Ureter (tissue), 1 donor: ENCODE measurements around the gene ZNF827. TPM values are rescaled to one million over a fixed set of nuclear protein-coding genes. Genes with fewer than 3 reads are reported as not detected.

ENCODE experiments used
- DNase-seq: peaks from one replicate; pipeline ENCODE4 v3.0.0-alpha.2; 2020; ENCODE audit warnings: low spot score
- total RNA-seq: library from RNA; stranded (reverse); gene quantifications from one replicate; pipeline ENCODE4 v1.2.4, GENCODE V29; 2023
- donor health status: DM: yes; HTN: yes; CAD: no.

The ZNF827 gene
- total RNA-seq, 1 donor from 2014 or later: 59.4 TPM

DNA sequence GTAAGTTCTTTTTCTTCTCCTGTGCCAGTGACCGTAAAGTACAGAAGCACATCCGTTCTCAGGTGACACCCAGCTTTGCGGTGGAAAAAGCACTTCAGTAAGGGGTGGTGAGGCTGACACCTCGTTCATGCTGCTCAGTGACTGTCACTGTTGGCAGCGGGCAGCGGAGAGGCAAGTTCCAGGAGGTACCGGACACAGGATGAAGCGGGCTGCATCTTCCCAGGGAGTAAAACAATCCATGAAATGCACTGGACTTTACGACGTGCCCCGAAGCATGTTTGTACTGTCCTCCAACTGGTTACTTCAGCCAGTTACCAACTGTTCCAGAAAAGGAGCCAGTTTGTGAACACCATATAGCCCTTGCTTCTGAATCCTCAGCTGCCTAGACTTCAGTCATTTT is 110.7 kb downstream of the ZNF827 start:
- no peak for DNase-seq

DNA sequence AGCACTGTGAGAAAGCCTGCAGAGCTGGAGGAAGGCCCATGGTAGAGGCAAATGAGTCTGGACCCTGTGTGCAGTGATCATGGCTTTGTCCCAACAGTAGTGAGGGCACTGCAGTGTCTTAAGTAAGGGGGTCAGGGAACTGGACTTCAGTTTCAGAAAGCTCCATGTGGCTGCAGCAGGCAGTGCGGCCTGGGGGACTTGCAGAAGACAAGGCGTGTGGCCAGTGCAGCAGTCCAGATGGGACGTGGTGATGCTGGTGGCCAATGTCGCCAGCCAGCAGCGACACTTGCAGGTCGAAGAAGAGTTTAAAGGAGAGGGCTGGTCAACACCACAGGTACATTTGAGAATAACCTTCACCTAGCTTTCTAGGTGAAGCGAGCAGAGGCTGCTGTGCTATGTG is 113.4 kb downstream of the ZNF827 start:
- DNase-seq: no peak

DNA sequence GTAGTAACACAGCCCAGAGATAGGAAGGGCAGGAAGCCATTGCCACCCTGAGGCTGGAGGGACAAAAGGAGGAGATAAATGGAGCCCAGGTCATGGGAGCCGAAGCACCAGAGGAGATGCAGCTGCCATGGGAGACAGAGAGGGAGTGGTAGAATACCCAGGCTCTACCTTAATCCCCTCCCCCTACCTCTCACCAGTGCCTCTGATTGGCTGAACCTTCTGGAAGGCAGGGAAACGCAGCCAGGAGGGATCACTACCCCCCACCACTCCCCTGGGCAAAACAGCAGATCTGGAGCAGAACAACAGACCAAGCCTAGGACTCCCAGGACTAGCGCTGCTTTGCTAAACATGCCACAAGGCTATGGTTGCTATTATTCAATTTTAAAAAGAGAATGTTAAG is 114.2 kb downstream of the ZNF827 start:
- DNase-seq: no peak

DNA sequence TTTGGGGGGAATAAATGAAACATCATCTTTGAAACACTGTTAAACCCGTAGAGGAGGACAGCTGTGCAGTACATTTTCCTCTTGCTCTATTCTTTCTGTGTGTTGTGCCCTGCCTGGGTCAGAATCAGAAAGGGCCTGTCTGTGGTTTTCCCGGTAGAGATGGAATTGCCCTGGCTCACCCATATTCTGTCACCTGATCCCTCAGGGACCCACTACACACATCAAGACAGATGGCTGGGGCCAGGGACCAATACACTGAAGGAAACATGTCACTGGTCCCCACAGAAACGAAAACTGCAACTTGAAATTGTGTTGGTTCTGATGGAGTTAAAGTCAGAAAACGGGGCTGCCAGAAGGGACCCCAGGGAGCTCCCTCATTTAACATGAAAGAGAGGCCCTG is 114.9 kb downstream of the ZNF827 start:
- DNase-seq: no peak

DNA sequence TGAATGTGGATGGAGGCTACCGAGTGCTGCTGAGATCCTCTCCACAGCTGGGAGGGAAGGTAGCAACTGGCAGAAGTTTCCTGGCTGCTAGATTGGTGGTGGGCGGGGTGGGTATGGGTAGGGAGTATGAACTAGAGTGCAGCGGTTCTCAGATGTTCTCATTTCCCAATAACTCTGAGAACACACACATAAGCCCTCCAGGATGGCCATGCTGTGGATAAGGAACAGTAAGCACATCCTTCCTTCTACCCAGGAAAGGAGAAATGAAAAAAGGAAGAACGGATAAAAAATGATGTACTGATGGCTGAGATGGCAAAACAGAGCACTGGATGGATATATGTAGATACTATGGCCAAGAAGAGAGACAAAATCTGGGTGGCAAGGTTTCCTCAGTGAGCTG is 116.0 kb downstream of the ZNF827 start:
- DNase-seq: no peak

DNA sequence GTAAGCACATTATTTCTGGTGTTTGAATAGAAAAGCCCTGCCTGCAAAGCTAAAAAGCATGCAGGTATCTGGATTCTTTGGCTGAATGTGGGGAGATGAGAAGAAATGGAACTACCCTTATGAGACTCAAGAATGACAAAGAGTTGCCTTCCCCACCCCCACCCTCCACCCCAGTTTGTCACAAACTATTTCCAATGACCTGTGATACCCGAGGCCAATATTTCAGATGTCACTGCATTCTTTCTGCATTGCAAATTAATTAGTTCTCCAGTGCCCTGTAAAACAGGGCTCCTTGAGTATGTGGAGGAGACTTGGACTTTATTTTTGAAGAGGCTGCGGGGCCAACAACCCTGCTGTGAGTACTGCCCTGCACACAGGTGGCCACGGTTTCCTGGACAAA is 116.4 kb downstream of the ZNF827 start:
- DNase-seq: no peak

DNA sequence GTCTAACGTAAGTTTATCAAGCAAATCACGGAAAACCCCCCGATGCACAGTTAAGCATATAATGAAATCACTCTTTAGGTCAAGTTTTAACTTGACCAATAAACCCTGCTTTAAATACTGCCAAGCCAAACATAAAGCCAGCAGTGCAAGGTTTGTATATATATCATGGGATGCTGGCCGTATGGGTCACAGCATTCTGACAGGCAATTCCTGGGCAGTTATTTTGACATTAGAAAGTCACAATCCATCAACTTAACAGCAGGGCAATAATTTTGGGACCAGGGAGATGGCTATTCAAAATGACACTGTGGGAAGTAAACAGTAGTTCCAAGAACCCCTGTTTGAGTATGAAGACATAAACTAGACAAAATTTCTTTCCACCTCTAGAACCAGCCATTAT is 116.9 kb downstream of the ZNF827 start:
- no peak for DNase-seq

DNA sequence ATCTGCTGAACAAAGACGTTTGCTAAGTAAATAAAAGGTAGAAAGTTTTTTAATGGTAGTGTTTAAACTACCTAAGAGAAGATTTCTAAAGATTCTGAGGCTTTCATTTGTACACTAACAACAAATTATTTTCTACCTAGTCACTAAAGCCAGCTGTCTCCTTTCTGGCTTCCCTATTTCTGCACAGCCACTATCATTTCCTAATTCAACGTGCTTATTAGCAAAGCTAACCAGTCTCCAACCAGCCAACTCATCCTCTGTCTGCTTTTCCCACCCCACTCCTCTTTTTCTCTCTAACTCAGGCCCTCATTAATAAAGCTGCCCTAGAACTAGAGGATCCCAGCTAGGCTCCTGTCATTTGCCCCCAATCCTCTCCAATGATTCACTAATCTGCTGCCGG is 118.2 kb downstream of the ZNF827 start:
- DNase-seq: no peak

DNA sequence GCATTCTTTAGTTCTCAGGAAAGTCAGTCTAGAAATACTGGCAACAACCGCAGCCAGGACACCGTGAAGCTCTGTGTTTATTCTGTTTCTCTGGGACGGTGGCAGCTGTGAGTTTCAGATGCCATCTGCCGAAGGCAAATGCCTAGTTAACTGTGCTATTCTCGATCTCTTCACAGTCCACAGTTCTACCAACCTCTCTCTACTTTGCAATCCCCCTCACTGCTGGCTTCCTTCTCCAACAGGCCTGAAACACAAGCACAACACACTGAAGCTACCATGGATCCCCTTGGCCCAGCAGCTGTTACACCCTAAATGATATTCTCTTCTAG is 118.8 kb downstream of the ZNF827 start:
- no peak for DNase-seq

DNA sequence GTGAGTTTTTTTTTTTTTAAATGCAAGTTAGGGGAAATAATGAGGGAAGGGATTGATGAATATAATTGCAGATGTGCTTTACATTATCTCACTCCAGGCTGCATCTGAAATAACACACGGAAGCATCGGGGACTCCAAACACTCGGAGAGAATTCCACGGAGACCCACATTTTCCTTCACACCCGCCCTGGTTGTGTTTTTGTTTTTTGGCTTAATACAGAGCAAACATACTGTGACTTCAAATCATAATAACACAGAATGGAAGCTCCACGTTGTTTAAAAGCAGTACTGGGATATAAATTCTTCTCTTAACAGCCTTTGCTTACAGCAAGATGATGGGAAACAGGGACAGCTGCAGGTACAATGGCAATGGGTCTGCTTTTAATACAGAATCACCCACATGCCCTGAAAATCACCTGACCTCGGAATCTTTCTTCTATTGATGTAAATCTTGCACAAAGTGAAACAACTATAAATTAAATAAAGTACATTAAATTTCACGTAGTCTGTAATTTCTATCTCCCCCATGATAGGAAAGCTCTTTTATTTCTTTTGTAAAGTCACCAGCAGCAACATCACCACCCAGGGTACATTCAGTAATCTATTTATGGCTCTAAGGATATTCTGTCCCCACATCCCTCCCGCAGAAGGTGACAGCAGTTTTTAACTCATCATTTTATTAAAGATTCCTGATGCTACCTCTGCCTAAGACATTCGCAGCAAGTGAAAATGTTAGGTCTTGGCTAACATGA is 119.3 kb downstream of the ZNF827 start:
- DNase-seq: no peak

DNA sequence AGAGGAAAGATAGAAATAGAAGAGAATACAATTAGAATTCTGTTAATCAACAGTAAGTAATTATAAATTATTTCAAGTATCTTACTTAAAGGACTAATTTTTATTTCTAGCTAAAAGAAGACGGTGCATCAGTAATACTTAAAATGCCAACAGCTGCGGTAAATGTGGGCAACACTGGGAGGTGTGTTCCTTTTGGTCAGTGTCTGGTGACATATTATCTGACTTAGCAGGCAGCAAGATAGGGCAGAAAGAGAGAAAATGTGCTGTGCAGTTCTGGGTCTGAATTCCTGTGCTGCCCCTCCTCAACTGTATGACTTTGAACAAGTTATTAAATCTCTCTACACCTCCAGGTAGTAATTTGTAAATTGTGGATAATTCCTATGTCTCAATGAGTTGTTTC is 120.6 kb downstream of the ZNF827 start:
- no peak for DNase-seq

DNA sequence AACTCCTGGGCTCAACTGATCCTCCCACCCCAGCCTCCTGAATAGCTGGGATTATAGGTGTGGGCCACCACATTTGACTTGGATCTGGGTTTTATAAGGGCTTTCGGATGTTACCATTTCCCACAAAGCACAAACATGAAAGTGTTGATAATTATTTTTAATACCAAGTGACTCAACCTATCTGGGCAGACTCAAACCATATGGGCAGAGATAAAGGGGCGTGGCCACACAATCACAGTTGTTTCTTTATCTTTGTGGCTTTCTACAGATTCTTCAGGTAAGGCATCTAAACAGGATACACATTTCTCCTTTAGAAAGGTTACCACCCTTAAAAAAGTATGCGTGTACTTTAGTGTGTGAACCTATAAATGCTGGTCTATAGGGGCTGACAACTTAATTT is 122.5 kb downstream of the ZNF827 start:
- no peak for DNase-seq

DNA sequence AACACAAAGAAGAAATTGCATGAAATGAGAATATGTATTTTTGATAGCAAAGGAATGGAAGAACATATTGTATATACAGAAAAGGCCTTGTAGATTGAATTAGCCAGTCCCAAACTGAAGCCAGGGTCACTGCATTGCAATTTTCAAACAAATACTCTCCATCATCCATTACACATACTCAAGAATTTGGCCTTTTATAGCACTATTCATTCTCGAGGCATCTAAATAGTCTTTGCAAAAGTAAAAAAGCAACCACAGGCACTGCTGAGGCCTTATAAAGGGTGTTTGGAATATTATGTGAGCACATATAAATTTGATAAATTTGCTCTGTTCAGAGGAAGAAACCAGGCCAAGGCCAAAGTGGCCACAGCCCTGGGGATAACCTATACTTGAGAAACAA is 123.0 kb downstream of the ZNF827 start:
- DNase-seq: no peak

DNA sequence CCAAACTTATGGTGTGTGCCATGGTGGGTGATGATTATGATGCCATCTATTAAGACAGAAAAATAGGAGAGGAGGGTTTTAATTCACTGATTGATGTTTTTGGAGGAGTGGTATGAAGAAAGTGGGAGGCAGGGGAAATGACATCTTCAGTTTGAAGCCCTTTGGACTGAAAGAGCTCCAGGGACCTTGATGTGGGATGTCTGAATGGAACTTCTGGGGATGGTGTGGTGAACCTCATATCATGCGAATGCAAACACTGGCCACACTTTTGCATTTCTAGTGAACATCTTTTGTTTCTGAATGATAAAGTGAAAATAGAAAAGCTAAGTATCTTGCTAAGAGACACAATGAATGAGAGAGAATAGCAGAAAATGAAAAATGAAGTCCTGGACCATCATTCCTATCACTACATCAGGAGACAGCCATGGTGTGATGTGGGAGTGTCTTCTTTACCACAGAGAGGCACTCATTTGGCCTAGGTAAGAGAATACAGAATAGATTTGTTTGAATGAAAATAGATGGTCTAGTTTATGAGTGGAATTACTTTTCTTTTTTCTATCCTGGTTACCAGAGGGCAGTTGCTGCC is 123.5 kb downstream of the ZNF827 start:
- no peak for DNase-seq

DNA sequence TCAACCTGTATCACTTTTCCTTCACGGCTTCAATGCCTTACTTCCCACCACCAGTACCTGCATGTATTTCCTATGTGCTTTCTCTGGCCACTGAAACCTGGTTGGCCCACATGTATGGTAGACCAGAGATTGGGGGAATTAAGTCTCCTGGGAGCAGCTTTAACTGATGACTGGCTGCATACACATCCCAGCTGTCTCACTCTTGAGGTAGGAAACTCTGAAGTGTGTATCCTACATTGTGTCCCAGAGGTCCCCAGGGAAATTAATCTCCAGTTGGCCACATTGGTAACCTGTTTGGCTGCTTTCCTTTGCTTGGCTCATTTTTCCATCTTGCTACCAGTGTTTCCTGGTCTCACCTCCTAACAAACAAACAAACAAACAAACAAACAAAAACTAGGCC is 124.4 kb downstream of the ZNF827 start:
- DNase-seq: no peak

DNA sequence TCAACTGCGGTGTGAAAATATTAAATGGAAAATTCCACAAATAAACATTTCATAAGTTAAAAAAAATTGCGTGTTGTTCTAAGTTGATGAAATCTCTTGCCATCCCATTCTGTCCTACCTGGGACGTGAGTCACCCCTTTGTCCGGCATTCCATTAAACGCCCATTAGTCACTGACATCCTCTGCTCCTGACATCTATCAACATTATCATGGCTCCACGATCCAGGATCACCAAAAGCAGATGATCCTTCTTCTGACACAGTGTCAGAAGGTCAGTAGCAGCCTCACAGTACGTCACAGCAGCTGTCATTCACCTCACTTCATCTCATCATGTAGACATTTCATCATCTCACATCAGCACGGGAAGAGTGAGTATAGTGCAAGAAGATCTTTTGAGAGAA is 125.7 kb downstream of the ZNF827 start:
- DNase-seq: no peak

DNA sequence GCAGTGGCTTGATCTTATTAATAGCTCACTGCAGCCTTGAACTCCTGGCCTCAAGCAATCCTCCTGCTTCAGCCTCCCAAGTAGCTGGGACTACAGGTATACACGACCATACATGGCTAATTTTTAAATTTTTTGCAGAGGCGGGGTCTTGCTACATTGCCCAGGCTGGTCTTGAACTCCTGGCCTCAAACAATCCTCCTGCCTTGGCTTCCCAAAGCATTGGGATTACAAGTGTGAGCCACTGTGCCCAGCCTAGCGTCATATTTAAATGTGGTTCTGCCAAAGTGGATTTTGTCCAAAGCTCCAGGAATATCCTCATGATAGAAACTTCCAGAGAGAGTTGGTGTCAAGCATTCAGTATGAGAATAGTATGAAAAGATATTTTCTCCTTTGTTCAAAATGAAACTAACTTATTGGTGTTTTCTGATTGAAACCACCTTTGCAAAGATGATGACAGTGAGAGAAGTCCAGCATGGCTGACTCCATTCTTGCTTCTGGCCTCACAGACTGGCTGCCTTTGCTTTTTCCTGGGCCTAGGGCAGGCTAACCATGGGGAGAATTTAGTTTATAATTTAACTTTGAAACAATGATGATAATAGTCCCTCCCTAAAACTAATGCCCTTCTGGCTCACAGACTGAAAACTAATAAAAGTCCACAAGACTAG is 129.6 kb downstream of the ZNF827 start:
- no peak for DNase-seq

DNA sequence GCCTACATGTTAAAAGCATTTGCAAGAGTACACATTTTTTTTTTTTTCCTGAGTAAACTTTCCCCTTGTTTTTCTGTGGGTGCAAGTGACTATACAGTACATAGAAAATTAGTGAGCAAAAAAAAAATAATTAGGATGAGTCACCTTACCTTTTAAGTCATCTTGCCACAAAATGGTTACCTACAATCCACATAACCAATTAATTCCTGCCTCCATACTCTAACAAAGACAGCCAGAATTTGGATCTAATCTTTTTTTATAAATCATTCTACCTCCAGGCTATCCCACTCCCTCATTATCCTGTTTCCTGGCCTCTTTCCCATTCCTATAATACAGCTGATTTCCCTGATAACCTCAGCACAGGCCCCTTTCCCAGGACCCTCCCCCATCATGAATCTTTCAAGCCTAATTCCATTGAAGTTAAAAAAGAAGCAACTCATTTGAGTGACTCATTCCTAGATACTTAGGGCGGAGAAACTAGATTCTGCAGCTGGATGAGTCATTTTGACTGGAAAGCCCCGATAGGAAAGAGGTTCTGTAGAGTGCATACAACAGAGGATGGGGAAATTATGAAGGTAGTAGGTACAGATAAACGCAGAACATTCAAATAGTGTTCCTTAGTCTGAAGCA is 130.5 kb downstream of the ZNF827 start:
- DNase-seq: no peak

DNA sequence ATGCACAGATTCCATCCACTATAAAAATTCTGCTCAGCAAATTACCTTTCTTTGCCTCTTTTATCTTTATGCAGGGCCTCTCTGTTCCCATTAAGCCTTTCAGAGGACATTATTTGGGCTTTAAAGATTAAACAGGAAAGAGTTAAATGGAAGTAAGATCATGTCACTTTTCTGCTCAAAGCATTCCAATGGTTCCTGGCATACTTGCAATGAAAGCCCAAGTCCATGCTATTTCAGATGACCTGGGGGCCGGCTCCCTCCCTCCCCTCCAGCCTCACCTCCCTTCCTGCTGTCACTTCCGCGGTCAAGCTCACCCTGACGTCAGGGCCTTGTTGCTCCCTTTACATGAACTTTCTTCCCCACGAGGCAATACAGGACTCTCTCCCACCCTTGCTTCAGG is 133.1 kb downstream of the ZNF827 start:
- DNase-seq: no peak

DNA sequence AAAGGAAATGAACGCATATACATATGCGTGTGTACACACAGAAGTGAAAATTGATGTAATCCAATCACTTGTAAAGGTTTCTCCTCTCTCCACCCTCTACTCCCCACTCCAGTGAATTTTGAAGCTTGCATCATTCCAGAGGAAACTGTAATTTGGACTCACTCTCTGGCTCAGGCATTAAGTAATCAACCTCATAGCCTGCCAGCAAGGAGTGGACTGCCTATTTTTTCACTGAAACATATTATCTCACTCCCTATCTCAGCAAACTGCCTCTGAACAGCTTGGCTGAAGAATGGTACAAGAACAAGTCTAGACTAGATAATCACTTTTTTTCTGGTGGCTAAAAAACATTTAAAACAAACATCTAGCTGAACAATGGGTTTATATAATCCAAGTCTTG is 134.5 kb downstream of the ZNF827 start:
- peak; percentile 54 for DNase-seq

DNA sequence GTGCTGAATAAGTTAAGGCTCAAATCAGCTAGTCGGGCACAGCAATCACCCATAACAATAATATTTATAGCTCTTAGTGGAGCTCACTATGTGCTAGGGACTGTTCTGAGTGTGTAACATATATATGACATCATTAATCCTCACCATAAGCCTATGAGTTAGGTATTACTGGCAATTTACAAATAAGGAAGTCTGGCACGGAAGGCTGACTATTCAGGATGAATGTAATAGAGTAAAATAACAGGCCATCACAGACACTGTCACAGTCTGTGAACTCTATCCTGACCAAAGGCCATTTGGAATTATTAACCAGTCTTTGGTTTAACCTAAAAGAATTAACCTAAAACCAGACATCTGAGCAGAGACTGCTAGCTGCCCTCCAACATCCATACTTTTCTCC is 139.4 kb downstream of the ZNF827 start:
- no peak for DNase-seq

DNA sequence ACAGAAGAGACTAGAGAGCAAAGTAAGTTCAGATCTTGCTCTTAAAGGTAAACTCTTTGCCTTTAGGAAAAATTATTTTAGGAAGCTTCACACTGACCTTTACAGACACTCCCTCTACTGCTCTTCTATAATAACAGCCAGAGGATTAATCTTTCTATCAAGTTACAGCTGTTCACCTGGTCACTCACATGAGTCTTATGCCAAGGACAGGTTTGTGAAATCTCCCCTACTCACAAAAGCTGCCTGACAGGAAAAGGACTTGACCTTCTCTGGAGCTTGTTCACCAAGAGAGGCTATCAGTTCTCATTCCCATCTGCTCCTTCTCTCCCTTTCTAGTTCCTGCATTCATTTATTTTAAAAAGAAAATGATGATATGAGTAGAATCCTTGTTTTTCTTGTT is 141.3 kb downstream of the ZNF827 start:
- no peak for DNase-seq

DNA sequence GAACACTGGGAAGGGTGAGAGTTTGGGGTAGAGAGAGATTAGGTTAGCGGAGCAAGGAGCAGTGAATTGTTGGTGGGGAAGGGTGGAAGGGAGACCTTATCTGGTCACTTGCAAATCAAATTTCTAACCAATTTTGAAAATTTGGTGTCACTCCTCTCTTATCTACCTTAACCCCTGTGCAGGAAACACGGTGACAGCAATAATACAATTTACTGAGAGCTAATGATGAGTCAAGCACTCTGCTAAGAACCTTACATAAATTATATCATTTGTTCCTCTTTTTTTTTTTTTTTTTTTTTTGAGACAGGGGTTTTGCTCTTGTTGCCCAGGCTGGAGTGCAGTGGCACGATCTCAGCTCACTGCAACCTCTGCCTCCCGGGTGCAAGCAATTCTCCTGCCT is 142.3 kb downstream of the ZNF827 start:
- no peak for DNase-seq
